Measurements from ENCODE around the gene SOX2.
A peak's percentile ranks its signal among the peaks of the same experiment; 100 is the strongest.

Gene SOX2

DNA sequence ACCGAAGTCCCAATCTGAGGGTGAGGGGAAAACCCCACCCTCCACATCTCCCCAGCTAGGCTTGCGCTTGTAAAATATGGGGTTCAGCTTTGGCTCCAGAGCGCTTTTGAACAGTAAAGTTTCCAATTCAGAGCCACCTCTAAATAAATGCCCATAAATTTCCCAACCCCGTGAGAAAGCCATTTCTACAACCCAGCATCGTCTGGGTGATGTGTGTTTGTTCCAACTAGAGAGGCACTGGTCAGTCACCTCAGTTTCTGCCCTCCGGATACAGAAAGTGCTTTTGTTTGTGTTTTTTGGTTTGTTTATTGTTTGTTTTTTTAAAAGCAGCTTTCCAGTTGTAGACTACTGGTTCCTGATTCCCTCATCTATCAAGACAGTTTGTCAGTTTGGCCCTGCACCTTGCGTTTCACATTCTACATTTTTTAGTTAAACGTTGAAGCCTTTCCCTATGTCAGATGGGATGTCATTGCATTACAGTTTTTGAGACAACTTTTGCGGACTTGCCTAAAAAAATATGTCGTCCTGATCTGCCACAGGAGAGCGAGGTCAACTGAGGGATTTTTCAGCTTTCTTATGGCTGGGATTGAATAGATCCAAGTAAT is 15.0 kb upstream of the SOX2 start:
- Mint-ChIP-seq H3K36me3 (ENCODE audit: insufficient read depth) (peaks cover 7% of the 10 kb centered on the region), H3K4me1 (peaks cover 11% of the 10 kb centered on the region), H3K27ac (ENCODE audit: low read depth) (no peak overlapping the region), H3K27me3 (peaks cover 70% of the 10 kb centered on the region), H3K4me3 (no peak overlapping the region), H3K9me3 (no peaks in the 10 kb centered on the region)
- DNase-seq (ENCODE audit: low spot score in 2 of 2) (no peak), ATAC-seq (replicated peaks; ENCODE audit: extremely low read depth, poor library complexity, severe bottlenecking) (no peak)

DNA sequence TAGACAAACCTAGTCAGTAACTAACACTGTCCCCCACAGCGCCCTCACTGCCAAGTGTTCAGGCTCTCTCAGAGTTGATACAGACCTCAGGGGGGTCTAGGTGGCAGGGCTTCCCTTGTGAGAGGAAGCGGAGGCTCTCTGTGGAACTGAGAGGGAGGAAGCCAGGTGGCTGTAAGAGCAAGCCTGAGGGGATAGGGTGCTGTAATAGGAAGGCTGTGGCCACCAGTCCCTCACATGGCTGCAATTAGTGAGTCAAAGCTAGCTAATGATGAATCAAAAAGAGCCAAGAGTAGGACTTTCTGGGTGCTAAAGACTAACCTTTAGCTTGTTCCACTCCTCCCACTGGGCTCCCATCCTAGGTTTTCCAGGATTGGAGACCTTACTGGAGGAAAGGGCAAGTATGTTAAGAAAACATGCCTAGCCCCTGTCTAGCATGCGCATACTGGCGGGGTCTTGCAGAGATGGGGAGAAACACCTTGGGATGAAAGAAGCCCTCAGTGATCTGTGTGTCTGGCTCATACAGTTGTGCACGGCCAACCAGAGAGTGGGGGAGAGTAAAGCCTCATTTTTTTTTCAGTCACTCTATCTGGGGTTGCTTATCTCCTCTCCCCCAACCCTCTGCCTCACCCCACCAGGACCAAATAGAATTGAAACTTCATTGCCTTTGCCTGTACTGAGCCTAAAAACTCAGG is 13.3 kb upstream of the SOX2 start:
- H3K27ac Mint-ChIP-seq (ENCODE audit: low read depth) = no peak overlapping the region
- DNase-seq (ENCODE audit: low spot score in 2 of 2) = no peak

DNA sequence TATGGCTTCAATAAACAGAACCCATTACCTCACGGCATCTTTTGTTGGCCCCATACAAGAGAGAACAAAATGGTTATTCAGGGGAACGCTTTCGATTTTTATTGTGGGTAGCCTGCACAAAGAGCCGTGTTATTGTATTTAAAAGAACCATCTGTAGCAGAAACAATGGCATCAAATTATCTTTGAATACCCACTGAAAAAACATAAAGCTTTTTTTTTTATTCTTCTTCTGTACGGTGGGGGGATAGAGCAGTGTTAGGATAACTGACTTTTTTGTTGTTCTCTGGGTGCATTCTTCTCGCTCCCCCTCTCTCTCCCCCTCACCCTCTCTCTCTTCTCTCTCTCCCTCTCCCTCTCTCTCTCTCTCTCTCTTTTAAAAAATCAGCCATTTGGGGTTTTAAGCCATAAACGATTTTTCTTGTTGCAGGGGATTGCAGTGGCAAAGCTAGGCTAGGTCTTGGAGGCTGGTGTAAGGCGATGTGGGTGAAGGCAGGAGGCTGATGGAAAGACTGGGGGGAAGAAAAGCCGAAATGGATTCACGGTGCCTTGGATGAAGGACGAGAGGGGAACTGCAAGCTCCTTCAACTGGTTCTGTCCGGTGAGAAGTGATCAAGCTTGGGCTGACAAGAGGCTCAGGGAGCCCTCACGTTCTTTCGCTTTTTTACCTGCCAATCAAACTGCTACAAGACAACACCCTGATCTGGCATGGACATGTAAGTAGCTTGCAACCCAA is 12.4 kb upstream of the SOX2 start:
- H3K27ac Mint-ChIP-seq (ENCODE audit: low read depth) = no peak overlapping the region
- H3K4me1 Mint-ChIP-seq = peaks cover 11% of the 10 kb centered on the region
- ATAC-seq (replicated peaks; ENCODE audit: extremely low read depth, poor library complexity, severe bottlenecking) (no peak), DNase-seq (ENCODE audit: low spot score in 2 of 2) (no peak)
- peaks cover 96% of the 10 kb centered on the region for H3K27me3 Mint-ChIP-seq
- no peaks in the 10 kb centered on the region for H3K9me3 Mint-ChIP-seq
- no peak overlapping the region for H3K4me3 Mint-ChIP-seq
- peaks cover 7% of the 10 kb centered on the region for H3K36me3 Mint-ChIP-seq (ENCODE audit: insufficient read depth)

More for the DNA sequence above, 13.3 kb upstream of the SOX2 start:
- peaks cover 11% of the 10 kb centered on the region for H3K4me1 Mint-ChIP-seq
- peaks cover 87% of the 10 kb centered on the region for H3K27me3 Mint-ChIP-seq
- peaks cover 7% of the 10 kb centered on the region for H3K36me3 Mint-ChIP-seq (ENCODE audit: insufficient read depth)
- no peak overlapping the region for H3K4me3 Mint-ChIP-seq
- ATAC-seq (replicated peaks; ENCODE audit: extremely low read depth, poor library complexity, severe bottlenecking) = no peak
- H3K9me3 Mint-ChIP-seq = no peaks in the 10 kb centered on the region

DNA sequence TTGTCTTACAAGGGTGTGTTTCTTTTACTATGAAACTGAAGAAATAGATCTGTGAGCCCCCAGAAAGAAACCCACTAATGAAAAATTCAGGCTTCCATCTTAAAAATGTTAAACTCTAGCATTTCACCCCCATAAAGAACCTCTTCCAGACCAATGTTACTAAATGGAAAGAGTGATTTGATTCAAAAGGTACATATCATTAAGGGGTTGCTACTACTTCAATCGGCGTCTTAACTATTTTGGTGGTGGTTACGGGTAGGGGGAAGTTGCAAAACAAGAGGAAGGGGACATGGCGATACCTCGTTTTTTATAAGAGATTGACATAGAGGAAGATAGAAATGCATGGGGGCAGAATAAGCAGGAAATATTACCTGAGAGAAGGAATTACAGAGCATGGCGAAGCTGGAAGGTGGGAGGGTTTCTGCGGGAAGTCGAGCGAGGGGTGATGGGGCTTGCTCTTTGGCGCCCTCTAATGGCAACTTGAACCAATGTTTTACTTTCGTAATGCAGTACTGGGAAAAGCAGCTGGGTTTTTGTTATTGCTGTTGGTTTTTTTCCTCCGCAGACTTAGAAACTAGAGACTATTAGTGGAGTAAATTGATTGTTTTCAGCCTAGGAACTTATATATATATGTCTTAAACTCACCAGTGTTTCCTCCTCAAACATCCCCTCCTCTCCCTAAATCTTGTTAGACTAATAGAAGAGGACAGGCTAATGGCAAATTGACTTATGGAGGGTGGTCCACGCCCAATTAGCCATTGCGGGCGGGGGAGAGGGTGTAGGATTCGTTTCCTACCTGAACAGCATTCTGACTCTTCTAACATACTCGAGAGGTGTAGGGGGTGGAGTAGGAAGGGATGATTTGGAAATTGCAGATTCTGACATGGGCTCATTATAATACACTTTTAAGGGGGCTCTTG is 11.3 kb upstream of the SOX2 start:
- ATAC-seq (replicated peaks; ENCODE audit: extremely low read depth, poor library complexity, severe bottlenecking) = peak; percentile 52
- H3K4me1 Mint-ChIP-seq = peaks cover 11% of the 10 kb centered on the region
- no peak overlapping the region for H3K27ac Mint-ChIP-seq (ENCODE audit: low read depth)
- no peak for DNase-seq (ENCODE audit: low spot score in 2 of 2)
- no peaks in the 10 kb centered on the region for H3K9me3 Mint-ChIP-seq
- H3K36me3 Mint-ChIP-seq (ENCODE audit: insufficient read depth) = peaks cover 5% of the 10 kb centered on the region
- H3K27me3 Mint-ChIP-seq = peaks cover 99% of the 10 kb centered on the region
- peak overlapping the region; percentile 36 for H3K4me3 Mint-ChIP-seq

DNA sequence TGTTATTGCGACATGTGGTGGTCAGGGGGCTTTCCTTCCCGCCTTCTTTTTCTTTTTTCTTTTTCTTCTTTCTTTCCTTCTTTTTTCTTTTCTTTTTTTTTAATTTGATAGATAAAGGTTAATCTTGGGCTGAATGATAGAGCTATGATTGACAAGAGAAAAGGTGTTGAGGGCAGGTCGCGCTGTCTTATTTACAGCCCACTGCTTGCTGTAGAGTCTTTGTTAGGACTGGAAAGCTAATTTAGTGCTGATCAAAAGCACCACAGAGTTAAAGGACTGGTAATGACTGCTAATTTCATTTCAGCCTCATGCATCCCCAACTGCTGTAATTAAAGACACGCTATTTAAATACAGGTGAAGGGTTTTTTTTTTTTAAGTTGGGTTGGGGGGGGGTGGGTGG is 10.6 kb upstream of the SOX2 start:
- Mint-ChIP-seq H3K9me3 (no peaks in the 10 kb centered on the region), H3K27ac (ENCODE audit: low read depth) (no peak overlapping the region), H3K36me3 (ENCODE audit: insufficient read depth) (peaks cover 5% of the 10 kb centered on the region), H3K4me3 (peak overlapping the region; percentile 36), H3K4me1 (peaks cover 11% of the 10 kb centered on the region), H3K27me3 (peaks cover 98% of the 10 kb centered on the region)
- no peak for DNase-seq (ENCODE audit: low spot score in 2 of 2)
- ATAC-seq (replicated peaks; ENCODE audit: extremely low read depth, poor library complexity, severe bottlenecking) = no peak

DNA sequence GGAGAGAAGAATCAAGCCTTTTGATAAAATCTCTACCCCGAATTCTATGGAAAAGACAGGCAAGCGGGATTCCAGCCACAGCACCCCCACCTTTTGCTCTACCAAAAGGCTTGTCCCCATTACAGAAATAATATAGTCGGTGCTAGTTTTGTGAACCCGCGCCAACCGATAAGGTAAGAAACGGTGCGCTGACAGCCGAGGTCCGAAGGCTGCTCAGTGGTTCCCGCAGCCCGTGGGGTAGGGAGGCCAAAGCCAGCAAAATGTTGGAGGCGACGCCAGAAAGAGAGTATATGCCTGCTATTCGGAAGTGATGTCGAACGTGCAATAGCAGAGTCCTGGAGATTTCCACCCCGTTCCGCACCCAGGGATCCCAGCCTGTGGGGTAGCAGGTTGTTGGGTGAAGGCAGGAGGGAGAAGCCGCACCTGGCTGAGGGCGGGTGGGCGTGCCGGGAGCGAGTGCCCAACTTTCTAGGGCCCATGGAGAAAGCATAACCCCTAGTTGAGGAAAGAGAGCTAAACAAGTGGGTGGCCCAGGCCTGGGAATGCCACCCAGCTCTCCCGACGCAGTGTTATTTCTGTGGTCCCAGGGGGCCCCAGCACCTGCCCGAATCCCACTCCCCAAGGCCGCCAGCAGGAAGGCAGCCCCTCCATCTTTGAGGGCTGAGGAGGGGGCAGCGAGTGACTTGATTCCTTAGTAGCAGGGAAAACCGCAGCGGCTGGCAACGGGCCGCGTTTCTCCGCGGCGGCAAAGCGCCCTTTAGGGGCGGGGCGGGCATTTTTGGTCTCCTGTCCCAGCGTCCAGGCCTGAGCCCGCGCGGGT is 7.9 kb upstream of the SOX2 start:
- ATAC-seq (replicated peaks; ENCODE audit: extremely low read depth, poor library complexity, severe bottlenecking) = no peak
- Mint-ChIP-seq H3K36me3 (ENCODE audit: insufficient read depth) (peaks cover 3% of the 10 kb centered on the region), H3K27ac (ENCODE audit: low read depth) (no peak overlapping the region), H3K9me3 (no peaks in the 10 kb centered on the region), H3K4me3 (no peak overlapping the region), H3K27me3 (peaks cover 93% of the 10 kb centered on the region), H3K4me1 (peaks cover 11% of the 10 kb centered on the region)
- DNase-seq (ENCODE audit: low spot score in 2 of 2) = no peak

DNA sequence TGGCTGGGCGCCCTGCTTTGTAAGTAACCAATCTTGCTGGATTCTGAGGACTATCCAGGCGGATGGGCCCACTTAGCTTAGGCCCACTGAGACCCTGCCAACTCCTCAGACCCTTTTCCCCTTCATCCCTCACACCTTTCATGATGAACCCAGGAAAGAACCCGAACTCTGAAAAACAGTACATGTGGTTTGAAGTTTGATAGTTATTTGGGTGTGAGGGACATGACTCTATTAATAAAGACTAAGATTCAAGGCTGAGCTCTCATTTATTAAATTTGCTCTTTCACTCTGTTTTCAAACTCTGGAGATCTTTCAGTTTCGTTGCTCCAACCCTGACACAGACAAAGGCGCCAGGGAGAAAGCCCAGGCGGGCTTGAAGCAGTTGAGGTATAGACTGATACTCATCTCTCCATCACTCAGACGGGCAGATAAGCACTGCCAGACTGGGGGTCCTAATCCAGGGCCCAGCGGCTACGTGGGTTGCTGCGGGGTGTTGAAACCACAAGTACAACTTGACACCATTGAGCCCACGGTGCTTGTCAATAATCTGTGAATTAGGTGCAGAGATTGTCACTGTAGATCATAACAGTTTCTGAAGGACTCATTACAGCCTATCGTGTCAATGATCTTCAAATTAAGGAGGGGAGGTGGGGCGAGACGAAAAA is 7.2 kb upstream of the SOX2 start:
- Mint-ChIP-seq H3K9me3 (no peaks in the 10 kb centered on the region), H3K4me1 (peaks cover 12% of the 10 kb centered on the region), H3K27me3 (peaks cover 85% of the 10 kb centered on the region), H3K4me3 (no peak overlapping the region), H3K27ac (ENCODE audit: low read depth) (no peak overlapping the region), H3K36me3 (ENCODE audit: insufficient read depth) (peaks cover under 1% of the 10 kb centered on the region)
- DNase-seq (ENCODE audit: low spot score in 2 of 2) = no peak
- no peak for ATAC-seq (replicated peaks; ENCODE audit: extremely low read depth, poor library complexity, severe bottlenecking)

DNA sequence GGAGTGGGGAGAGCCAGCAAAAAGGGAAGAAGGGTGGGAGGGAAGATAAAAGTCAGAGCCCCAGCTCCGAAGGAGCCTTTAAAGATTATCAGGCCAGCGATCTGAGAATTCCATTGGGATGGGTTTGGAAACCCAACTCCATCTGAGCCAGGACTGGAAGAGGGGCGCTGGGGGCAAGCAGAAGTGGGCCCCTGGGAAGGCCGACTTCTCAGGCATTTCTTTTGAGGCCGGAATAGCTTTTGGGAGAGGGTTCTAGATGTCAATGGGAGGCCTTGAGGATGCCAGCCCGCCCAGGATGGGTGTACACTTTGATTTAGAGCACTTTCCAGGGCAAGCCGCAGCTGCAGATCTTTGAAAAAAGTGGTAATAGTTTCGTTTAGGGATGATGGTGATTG is 6.6 kb upstream of the SOX2 start:
- H3K9me3 Mint-ChIP-seq = no peaks in the 10 kb centered on the region
- no peak for ATAC-seq (replicated peaks; ENCODE audit: extremely low read depth, poor library complexity, severe bottlenecking)
- peaks cover 80% of the 10 kb centered on the region for H3K27me3 Mint-ChIP-seq
- peaks cover 14% of the 10 kb centered on the region for H3K4me1 Mint-ChIP-seq
- DNase-seq (ENCODE audit: low spot score in 2 of 2) = no peak
- H3K4me3 Mint-ChIP-seq = no peak overlapping the region
- H3K27ac Mint-ChIP-seq (ENCODE audit: low read depth) = no peak overlapping the region
- H3K36me3 Mint-ChIP-seq (ENCODE audit: insufficient read depth) = no peaks in the 10 kb centered on the region

DNA sequence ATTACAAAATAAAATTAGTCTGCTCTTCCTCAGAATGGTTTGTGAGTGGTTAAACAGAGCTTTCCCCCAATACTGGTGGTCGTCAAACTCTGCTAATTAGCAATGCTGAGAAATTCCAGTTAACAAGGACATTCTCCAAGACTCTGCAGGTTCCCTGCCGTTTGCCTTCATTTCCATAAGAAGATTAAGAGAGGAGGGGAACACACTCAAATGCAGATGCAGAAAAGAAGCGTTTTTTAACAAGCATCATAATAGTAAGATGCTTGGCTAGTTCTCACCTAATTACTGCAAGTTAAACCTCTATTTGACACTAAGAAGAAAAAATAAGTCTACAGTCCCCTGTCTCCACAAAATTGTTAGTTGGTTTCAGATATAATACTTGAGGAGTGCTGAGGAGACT is 3.7 kb upstream of the SOX2 start:
- Mint-ChIP-seq H3K9me3 (no peaks in the 10 kb centered on the region), H3K27me3 (peaks cover 56% of the 10 kb centered on the region), H3K27ac (ENCODE audit: low read depth) (no peak overlapping the region), H3K4me3 (no peak overlapping the region), H3K36me3 (ENCODE audit: insufficient read depth) (no peaks in the 10 kb centered on the region), H3K4me1 (peaks cover 5% of the 10 kb centered on the region)
- DNase-seq (ENCODE audit: low spot score in 2 of 2) (no peak), ATAC-seq (replicated peaks; ENCODE audit: extremely low read depth, poor library complexity, severe bottlenecking) (no peak)

DNA sequence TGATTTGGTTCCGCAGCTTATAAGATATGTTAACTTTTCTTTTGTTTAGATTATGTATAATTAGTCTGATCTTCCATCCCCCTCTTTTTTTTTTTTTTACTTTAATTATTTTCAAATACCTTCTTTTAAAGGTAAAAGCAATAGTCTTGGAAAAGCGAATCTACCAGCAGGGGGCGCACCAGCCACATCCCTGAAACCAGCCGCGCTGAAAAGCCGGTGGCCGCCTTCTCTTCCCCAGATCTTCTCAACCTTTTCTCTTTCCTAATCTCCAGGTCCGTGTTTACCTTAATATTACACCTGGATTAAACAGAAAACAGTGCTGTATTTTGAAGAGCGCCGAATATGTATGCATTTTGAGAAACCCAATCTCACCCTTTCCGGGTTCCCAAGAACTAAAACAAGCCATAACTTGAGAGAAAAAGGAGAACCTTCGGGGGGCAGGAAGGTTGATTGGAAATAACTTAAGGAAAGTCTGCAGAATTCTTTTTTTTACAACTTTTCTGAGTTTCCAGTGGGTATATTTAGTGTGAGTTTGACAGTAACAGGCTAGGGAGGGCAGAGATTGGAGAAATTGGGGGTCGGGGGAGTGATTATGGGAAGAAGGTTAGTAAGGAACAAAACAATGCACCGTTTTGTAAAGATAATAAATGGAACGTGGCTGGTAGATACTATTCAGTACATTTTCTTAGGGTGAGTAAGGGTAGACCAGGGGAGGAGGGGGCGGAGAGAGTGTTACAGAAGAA is 2.0 kb upstream of the SOX2 start:
- Mint-ChIP-seq H3K9me3 (no peaks in the 10 kb centered on the region), H3K27ac (ENCODE audit: low read depth) (no peak overlapping the region), H3K27me3 (peaks cover 56% of the 10 kb centered on the region), H3K4me1 (peaks cover 5% of the 10 kb centered on the region), H3K36me3 (ENCODE audit: insufficient read depth) (peaks cover 3% of the 10 kb centered on the region), H3K4me3 (no peak overlapping the region)
- ATAC-seq (replicated peaks; ENCODE audit: extremely low read depth, poor library complexity, severe bottlenecking) (no peak), DNase-seq (ENCODE audit: low spot score in 2 of 2) (no peak)

All from central memory CD8-positive, alpha-beta T cell (primary cell).